CD4-positive, alpha-beta T cell treated with Interleukin-6 for 4 hours (primary cell): ENCODE results near the gene AKT3.
"Not testable (repeated sequence)": the region's sequence is repeated elsewhere in the genome, so short reads cannot be mapped to it uniquely, and the experiment has no call there.

Experiments used
- DNase-seq: peaks from one replicate; pipeline ENCODE4 v3.0.0-alpha.2; 2020; ENCODE audit warnings: mixed read lengths

The AKT3 gene

DNA sequence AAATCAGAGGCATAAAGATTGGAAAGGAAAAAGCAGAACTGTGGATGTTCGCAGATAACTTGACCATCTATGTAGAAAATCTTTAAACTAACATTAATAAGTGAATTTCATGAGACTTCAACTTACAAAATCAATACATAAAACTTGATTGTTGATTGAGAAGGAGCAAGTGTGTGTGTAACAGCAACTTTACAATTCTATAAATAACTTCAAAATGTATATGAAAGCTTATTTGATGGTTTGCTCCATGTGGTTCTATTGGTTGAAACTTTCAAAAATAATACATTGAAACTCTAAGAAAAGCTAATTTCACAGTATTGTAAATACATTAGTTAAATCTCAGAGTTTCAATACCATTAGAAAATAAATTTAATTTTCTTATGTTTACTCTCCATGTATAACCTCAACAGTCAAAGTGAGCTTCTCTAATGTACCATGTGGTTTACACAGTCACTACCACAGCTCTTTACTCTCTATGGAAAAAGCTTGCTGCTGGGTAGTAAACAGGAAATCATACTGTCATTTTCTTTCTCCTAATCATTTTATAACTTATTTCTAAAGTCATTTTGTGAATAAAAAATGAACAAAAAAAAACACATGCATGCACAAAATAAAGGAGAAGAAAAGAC is 12.0 kb downstream of the AKT3 start:
- DNase-seq, result no peak

- DNase-seq, result no peak
Observed at GRCh38 chr1:243834130-243834529, 15.9 kb downstream of the AKT3 start.

DNA sequence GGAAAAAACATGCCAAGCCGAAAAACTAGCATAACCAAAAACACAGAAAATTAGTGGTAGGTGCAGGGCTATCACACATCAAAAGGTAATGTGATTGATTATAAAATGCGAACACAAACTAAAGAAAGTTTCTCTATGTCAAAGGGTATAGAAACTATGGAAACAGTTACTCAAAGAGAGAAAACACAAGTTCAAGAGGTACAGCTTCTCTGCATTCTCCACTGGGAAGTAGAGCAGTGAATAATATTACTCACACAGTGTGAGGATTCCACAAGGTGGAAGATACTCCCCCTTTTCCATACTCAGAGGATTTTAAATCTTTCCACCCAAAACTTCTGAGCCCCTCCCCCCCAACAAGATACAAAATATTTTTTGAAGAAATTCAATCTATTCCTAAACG is 18.6 kb downstream of the AKT3 start:
- no peak for DNase-seq

GRCh38 chr1:243827206-243827605 is 22.8 kb downstream of the AKT3 start:
- no peak for DNase-seq

DNA sequence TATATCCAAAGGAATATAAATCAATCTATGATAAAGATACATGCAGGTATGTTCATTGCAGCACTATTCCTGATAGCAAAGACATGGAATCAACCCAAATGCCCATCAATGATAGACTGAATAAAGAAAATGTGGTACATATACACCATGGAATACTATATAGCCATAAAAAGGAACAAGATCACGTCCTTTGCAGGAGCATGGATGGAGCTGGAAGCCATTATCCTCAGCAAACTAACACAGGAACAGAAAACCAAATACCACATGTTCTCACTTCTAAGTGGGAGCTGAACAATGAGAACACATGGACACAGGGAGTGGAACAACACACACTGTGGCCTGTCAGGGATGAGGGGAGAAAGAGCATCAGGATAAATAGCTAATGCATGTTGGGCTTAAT is 25.1 kb downstream of the AKT3 start:
- DNase-seq, result not testable (repeated sequence)

DNA sequence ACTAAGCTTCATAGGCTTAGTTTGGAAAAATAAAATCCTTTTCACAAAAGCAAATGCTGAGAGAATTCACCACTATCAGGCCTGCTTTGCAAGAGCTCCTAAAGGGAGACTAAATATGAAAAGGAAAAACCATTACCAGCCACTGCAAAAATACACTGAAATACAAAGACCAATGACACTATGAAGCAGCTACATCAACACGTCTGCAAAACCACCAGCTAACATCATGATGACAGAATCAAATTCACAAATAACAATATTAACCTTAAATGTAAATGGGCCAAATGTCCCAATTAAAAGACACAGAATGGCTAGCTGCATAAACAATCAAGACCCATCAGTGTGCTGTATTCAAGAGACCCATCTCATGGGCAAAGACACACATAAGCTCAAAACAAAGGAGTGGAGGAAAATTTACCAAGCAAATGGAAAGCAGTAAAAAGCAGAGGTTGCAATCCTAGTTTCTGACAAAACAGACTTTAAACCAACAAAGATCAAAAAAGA is 28.8 kb downstream of the AKT3 start:
- no peak for DNase-seq

DNA sequence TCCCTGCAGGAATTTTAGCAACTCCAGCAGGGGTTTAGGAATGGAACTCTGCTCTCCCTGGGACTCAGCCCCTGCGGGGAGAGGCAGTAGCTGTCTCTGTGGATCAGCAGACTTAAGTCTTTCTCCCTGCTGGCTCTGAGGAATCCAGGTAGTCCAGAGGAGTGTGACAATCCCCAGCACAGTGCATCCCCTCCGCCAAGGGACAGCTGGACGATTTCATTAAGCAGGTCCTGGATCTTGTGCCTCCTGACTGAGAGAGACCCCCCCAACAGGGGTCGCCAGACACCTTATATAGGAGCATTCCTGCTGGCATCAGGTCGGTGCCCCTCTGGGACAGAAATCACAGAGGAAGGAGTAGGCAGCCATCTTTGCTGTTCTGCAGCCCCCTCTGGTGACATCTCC is 30.6 kb downstream of the AKT3 start:
- DNase-seq, result no peak

- DNase-seq, result no peak
Observed at GRCh38 chr1:243818978-243819377, 31.1 kb downstream of the AKT3 start.

- no peak for DNase-seq
Observed at GRCh38 chr1:243814718-243815117, 35.3 kb downstream of the AKT3 start.

GRCh38 chr1:243807346-243807745 is 42.7 kb downstream of the AKT3 start:
- peak; percentile 24 for DNase-seq

- no peak for DNase-seq
Observed at GRCh38 chr1:243806310-243806709, 43.7 kb downstream of the AKT3 start.

- DNase-seq, result no peak
Observed at GRCh38 chr1:243802736-243803135, 47.3 kb downstream of the AKT3 start.

DNA sequence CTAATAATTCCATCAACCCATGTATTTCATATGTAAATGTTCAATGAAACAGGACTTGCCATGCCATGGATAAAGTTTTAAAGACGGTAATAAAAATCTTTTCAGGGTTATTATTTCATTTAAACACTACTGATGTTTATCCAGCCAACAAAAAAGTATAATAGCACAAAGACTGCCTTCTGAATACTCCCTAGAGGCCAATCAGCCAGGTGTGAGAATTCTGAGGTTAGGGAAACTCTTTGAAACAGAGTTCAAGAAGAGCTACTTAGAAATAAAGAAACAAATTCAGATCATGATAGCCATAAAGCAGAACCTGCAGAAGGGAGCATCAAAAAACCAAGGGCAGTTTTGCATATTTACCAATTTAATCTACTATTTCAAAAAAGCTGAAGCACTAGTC is 48.7 kb downstream of the AKT3 start:
- DNase-seq, result no peak

- DNase-seq, result no peak
Observed at GRCh38 chr1:243799908-243800307, 50.1 kb downstream of the AKT3 start.

GRCh38 chr1:243798726-243799125 is 51.3 kb downstream of the AKT3 start:
- no peak for DNase-seq

DNA sequence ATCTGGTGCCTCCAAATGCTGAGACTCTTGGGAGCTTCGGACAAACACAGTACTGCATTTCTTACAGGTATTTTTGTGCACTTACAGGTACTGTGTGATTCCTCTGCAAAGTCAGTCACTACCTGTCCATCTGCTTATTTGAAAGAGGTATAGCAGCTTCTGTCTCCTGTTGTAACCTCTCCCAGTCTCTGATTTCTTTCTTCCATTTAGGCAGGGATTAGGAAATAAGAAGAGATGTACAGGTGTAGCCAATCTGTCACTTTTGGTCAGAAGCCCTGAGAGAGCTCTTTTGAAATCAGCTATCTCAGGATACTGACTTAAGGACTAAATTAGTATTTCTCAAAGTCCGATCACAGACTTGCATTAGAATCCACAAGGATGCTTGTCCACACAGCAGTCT is 54.0 kb downstream of the AKT3 start:
- no peak for DNase-seq

DNA sequence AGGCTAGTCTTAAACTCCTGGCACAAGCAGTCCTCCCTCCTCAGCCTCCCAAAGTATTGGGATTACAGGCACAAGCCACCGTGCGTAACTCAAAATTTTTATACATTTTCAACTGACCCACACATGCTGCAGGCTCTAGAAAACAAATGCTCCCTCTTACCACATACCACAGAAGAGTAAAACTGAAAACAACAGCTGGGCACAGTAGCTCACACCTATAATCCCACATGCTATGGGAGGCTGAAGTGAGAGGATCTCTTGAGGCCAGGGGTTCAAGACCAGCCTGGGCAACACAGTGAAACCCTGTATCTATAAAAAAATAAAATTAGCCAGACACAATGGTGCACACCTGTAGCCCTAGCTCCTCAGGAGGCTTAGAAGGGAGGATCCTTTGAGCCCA is 56.7 kb downstream of the AKT3 start:
- no peak for DNase-seq

GRCh38 chr1:243792891-243793290 is 57.2 kb downstream of the AKT3 start:
- no peak for DNase-seq

DNA sequence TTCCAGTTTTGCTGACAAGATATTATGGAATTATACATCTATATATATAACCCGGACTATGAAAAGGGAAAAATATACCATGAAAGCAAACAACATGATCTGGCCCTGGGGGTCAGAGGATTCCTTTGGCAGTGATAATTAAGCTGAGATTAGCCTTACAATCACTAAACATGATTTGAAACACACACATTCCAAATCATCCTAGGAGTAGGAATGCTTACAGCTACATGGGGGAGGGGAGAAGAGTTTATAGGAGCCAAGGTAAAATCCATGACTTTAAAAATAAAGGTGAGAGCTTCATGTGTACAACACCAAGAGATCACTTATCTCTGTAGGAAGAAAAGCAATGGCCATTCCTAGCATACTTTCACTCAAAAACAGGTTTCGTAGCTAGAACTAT is 57.6 kb downstream of the AKT3 start:
- DNase-seq, result no peak

DNA sequence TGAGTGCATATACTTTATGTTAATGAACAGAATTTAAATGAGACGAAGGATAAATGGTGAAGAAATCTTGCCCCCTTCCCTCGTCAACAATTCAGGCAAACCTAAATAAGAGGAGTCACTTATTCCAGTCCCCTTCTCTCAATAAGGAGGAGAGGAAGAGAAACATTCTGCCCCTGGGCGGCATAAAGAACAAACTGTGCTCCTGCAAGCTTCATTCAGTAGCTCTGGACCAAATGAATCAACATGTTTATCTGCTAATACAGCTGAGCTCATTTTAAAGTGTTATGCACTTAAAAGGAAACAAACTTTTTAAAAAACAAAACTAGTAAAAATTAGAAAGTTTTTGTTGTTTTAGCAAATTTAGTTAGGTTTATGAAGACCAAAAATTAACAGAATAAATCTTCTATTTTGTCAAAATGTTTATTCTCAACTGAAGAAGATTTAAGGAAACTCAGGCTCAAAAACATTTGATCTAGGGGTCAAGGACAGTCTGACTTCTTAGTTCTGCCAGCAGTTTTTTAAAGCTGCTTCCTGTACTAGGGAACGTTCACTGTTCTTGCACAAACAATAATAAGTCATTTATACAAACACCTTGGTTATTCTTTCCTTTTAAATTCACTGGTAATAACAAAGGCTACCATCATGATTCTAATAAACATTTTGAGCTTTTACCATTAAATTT is 58.3 kb downstream of the AKT3 start:
- DNase-seq, result no peak

DNA sequence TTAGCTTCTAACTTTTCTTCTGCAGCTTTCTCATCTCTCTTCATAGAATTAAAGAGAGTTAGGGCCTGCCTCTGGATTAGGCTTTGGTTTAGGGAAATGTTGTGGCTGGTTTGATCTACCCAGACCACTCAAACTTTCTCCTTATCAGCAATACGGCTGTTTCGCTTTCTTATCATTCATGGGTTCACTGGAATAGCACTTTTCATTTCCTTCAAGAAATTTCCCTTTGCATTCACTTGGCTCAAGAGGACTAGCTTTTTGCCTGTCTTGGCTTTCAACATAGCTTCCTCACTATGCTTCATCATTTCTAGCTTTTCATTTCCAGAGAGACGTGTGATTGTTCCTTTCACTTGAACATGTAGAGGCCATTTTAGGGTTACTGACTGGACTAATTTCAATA is 59.6 kb downstream of the AKT3 start:
- DNase-seq, result no peak

DNA sequence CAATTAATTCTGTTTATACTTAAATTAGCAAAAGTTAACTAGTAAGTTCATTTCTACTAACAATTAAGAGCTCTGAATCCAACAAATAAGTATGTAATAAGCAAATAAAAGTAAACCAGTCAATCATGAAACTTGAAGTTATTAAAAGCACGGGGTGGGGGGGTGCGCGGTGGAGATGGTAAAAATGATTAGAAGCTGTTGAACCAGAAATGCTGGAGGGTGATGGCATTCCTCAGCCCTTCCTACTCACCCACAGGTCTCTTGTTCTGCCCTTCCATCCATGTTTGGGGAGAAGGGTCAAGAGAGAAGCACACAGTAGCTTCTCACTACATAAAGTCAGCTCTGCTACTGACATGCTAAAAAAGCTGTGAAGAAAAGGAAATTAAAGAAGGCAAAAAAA is 63.5 kb downstream of the AKT3 start:
- DNase-seq, result no peak

DNA sequence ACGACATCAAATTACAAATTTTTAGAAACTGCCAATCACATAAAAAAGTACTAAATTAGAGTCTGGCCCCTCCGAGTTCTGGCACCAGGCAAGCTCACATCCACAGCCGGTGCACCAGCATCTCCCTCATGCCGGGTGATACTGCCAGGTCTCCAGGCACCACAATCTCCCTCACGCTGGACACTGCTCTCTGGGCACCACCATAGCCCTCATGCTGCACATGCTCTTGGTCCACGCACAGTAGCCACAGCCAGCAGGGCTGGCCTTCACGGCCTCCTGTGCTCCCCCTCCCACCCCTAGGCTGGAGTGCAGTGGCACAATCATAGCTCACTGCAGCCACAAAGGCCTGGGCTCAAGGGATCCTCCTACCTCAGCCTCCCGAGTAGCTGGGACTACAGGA is 65.5 kb downstream of the AKT3 start:
- no peak for DNase-seq

GRCh38 chr1:243783714-243784113 is 66.3 kb downstream of the AKT3 start:
- DNase-seq, result no peak
